M059J (cell line): ENCODE measurements around the gene PSMB4. TPM values are rescaled to one million over a fixed set of nuclear protein-coding genes. Genes with fewer than 3 reads are reported as not detected.
"Not testable (repeated sequence)": the region's sequence is repeated elsewhere in the genome, so short reads cannot be mapped to it uniquely, and the experiment has no call there.

Experiments
- DNase-seq: peaks from one replicate; pipeline ENCODE4 v3.0.0-alpha.2; 2012; ENCODE audit warnings: low read depth
- total RNA-seq: library from RNA; depleted of rRNA; stranded (reverse); fragments of >200 nt; shearing (Covaris generic); gene quantifications from 2 replicates; pipeline ENCODE4 v1.2.3, GENCODE V29; 2014

The PSMB4 gene
- total RNA-seq, 1 experiment from 2014 or later = 619 TPM

- DNase-seq = no peak
These were observed 13.4 kb upstream of the PSMB4 start for GRCh38 chr1:151386002-151386401.

GRCh38 chr1:151390221-151391078 lies 8.9 kb upstream of the PSMB4 start:
- not testable (repeated sequence) for DNase-seq

- no peak for DNase-seq
These were observed 8.3 kb upstream of the PSMB4 start for GRCh38 chr1:151391079-151391563.

- DNase-seq = no peak
These were observed 5.8 kb upstream of the PSMB4 start for GRCh38 chr1:151393583-151393982.

GRCh38 chr1:151396265-151396664 lies 3.1 kb upstream of the PSMB4 start:
- DNase-seq = not testable (repeated sequence)

GRCh38 chr1:151401125-151401788 lies 1.9 kb downstream of the PSMB4 start:
- DNase-seq = peak; percentile 38

- DNase-seq = no peak
These were observed 2.5 kb downstream of the PSMB4 start for GRCh38 chr1:151401860-151402259.

- DNase-seq = no peak
These were observed 3.4 kb downstream of the PSMB4 start for GRCh38 chr1:151402764-151403163.

- DNase-seq = no peak
These were observed 4.2 kb downstream of the PSMB4 start for GRCh38 chr1:151403612-151404011.

- no peak for DNase-seq
These were observed 6.0 kb downstream of the PSMB4 start for GRCh38 chr1:151405187-151405951.

- no peak for DNase-seq
These were observed 6.8 kb downstream of the PSMB4 start for GRCh38 chr1:151406176-151406575.

- no peak for DNase-seq
These were observed 7.9 kb downstream of the PSMB4 start for GRCh38 chr1:151407304-151407703.

GRCh38 chr1:151408891-151409290 lies 9.5 kb downstream of the PSMB4 start:
- DNase-seq = no peak

GRCh38 chr1:151411884-151412283 lies 12.5 kb downstream of the PSMB4 start:
- no peak for DNase-seq

GRCh38 chr1:151416231-151416630 lies 16.9 kb downstream of the PSMB4 start:
- DNase-seq = peak; percentile 44

- DNase-seq = no peak
These were observed 18.7 kb downstream of the PSMB4 start for GRCh38 chr1:151418081-151418480.

- no peak for DNase-seq
These were observed 20.4 kb downstream of the PSMB4 start for GRCh38 chr1:151419819-151420218.

- no peak for DNase-seq
These were observed 25.7 kb downstream of the PSMB4 start for GRCh38 chr1:151425103-151425502.

GRCh38 chr1:151428068-151428467 lies 28.7 kb downstream of the PSMB4 start:
- DNase-seq = no peak

- not testable (repeated sequence) for DNase-seq
These were observed 34.5 kb downstream of the PSMB4 start for GRCh38 chr1:151433827-151434226.

- no peak for DNase-seq
These were observed 35.8 kb downstream of the PSMB4 start for GRCh38 chr1:151435174-151435573.

- no peak for DNase-seq
These were observed 37.6 kb downstream of the PSMB4 start for GRCh38 chr1:151436985-151437384.
